SK-N-SH (cell line): Measurements from ENCODE around the gene OAS1. TPM values are rescaled to one million over a fixed set of nuclear protein-coding genes. Genes with fewer than 3 reads are reported as not detected.

Experiments
- CTCF ChIA-PET: fragments of 300-600, 350-600 bp; formaldehyde crosslinking; extraction: SDS; loops from one replicate; lab custom pipeline; 2021; lab: Yijun Ruan, JAX
- POLR2A ChIA-PET: fragments of 350-600 bp; sonication (Branson Sonifier 250); formaldehyde crosslinking; extraction: SDS; loops from one replicate; lab custom pipeline; 2020; ENCODE audit warnings: antibody characterized with exemption, inconsistent platforms; lab: Yijun Ruan, JAX
- DNase-seq: peaks from one replicate; pipeline ENCODE4 v3.0.0; 2012
- H2AFZ ChIP-seq: fragments of 200-600 bp; sonication (generic); 2 replicates; pipeline ENCODE4 v1.8.1; 2016; ENCODE audit warnings: antibody characterized with exemption, mild to moderate bottlenecking, low read depth
- H3F3A ChIP-seq: fragments of 200-600 bp; sonication (generic); replicated peaks from 2 replicates; pipeline ENCODE3; 2016; ENCODE audit warnings: antibody characterized with exemption, mild to moderate bottlenecking; ENCODE audit not compliant: insufficient read depth
- H3K27ac ChIP-seq, 2 experiments: fragments of 200-500 bp in 1 of 2; fragments of 200-600 bp in 1 of 2; sonication (Bioruptor generic) in 1 of 2; sonication (generic), shearing (Covaris generic) in 1 of 2; 2 replicates each; pipeline versions ENCODE4 v1.5.1 to v1.6.1; 2014 to 2016; ENCODE audit warnings: low read depth in 2 of 2, inconsistent platforms in 1 of 2, low read length in 1 of 2, mild to moderate bottlenecking in 1 of 2, mixed read lengths in 1 of 2
- H3K27me3 ChIP-seq: fragments of 200-600 bp; sonication (generic), shearing (Covaris generic); 2 replicates; pipeline ENCODE4 v1.6.1; 2016; ENCODE audit warnings: mixed run types; ENCODE audit not compliant: insufficient read depth
- H3K36me3 ChIP-seq, 2 experiments: fragments of 200-500 bp in 1 of 2; fragments of 200-600 bp in 1 of 2; sonication (Bioruptor generic) in 1 of 2; sonication (generic) in 1 of 2; replicated peaks in 1 of 2; 2 replicates each; pipeline versions ENCODE3 to v1.5.1; 2014 to 2016; ENCODE audit warnings: low read length in 1 of 2, mild to moderate bottlenecking in 1 of 2; ENCODE audit not compliant: insufficient read depth in 2 of 2, control insufficient read depth in 1 of 2
- H3K4me1 ChIP-seq, 2 experiments: fragments of 200-500 bp in 1 of 2; fragments of 200-600 bp in 1 of 2; sonication (Bioruptor generic) in 1 of 2; sonication (generic), shearing (Covaris generic) in 1 of 2; 2 replicates each; pipeline versions ENCODE4 v1.5.1 to v1.6.1; 2014 to 2016; ENCODE audit warnings: low read depth in 1 of 2, low read length in 1 of 2, mixed run types in 1 of 2; ENCODE audit not compliant: insufficient read depth in 2 of 2, control insufficient read depth in 1 of 2
- H3K4me2 ChIP-seq: fragments of 200-600 bp; sonication (generic), shearing (Covaris generic); 2 replicates; pipeline ENCODE4 v1.6.1; 2017; ENCODE audit warnings: mixed run types
- H3K4me3 ChIP-seq, 2 experiments: fragments of 200-500 bp in 1 of 2; fragments of 200-600 bp in 1 of 2; sonication (Bioruptor generic) in 1 of 2; sonication (generic), shearing (Covaris generic) in 1 of 2; 2 replicates each; pipeline versions ENCODE4 v1.5.1 to v1.8.1; 2014 to 2016; ENCODE audit warnings: low read depth in 2 of 2, inconsistent platforms in 1 of 2, low read length in 1 of 2, mild to moderate bottlenecking in 1 of 2, mixed read lengths in 1 of 2, moderate library complexity in 1 of 2
- H3K79me2 ChIP-seq: fragments of 200-600 bp; sonication (generic); 2 replicates; pipeline ENCODE4 v1.8.1; 2017; ENCODE audit warnings: mild to moderate bottlenecking; ENCODE audit not compliant: insufficient read depth
- H3K9ac ChIP-seq: fragments of 200-600 bp; sonication (generic); 2 replicates; pipeline ENCODE4 v1.6.1; 2017; ENCODE audit warnings: mixed run types
- H3K9me2 ChIP-seq: fragments of 200-600 bp; sonication (generic); 2 replicates; pipeline ENCODE4 v1.6.1; 2017; ENCODE audit warnings: mixed run types
- H3K9me3 ChIP-seq: fragments of 200-600 bp; sonication (generic); 2 replicates; pipeline ENCODE4 v1.6.1; 2017; ENCODE audit warnings: mixed run types, mild to moderate bottlenecking, moderate library complexity
- H4K20me1 ChIP-seq: fragments of 200-600 bp; sonication (generic); 2 replicates; pipeline ENCODE4 v1.6.1; 2017; ENCODE audit warnings: mild to moderate bottlenecking, mixed run types; ENCODE audit not compliant: insufficient read depth
- ELF1 ChIP-seq: IDR thresholded peaks from 2 replicates; pipeline ENCODE4 v1.4.0; 2012
- FOXM1 ChIP-seq: IDR thresholded peaks from 2 replicates; pipeline ENCODE4 v1.4.0; 2012; ENCODE audit warnings: low read depth, mild to moderate bottlenecking
- GATA2 ChIP-seq: sonication (generic); formaldehyde crosslinking; IDR thresholded peaks from 2 replicates; pipeline ENCODE4 v1.5.0; 2020; ENCODE audit warnings: mild to moderate bottlenecking, missing genetic modification reagents
- JUND ChIP-seq: IDR thresholded peaks from 2 replicates; pipeline ENCODE4 v1.4.0; 2012
- MXI1 ChIP-seq: IDR thresholded peaks from 2 replicates; pipeline ENCODE4 v1.6.1; 2012; ENCODE audit warnings: mild to moderate bottlenecking, low read depth, low read length, improper control_type of control experiment
- NRF1 ChIP-seq: IDR thresholded peaks from 2 replicates; pipeline ENCODE4 v1.6.1; 2012; ENCODE audit warnings: low read depth, mild to moderate bottlenecking, low read length
- POLR2AphosphoS5 ChIP-seq: IDR thresholded peaks from 2 replicates; pipeline ENCODE4 v1.6.1; 2012; ENCODE audit warnings: low read depth, low read length
- RXRA ChIP-seq: IDR thresholded peaks from 2 replicates; pipeline ENCODE4 v1.4.0; 2012; ENCODE audit warnings: low read depth, mild to moderate bottlenecking, borderline replicate concordance
- SIN3A ChIP-seq: IDR thresholded peaks from 2 replicates; pipeline ENCODE4 v1.6.1; 2012; ENCODE audit warnings: low read depth, mild to moderate bottlenecking, low read length, moderate library complexity, borderline replicate concordance
- TAF1 ChIP-seq: IDR thresholded peaks from 2 replicates; pipeline ENCODE4 v1.6.1; 2012; ENCODE audit warnings: low read depth, mild to moderate bottlenecking, low read length, moderate library complexity, borderline replicate concordance
- TCF12 ChIP-seq: IDR thresholded peaks from 2 replicates; pipeline ENCODE4 v1.4.0; 2012
- YY1 ChIP-seq: IDR thresholded peaks from 2 replicates; pipeline ENCODE4 v1.4.0; 2012; ENCODE audit warnings: low read depth, mild to moderate bottlenecking
- WGBS: methylation state at CpG from one replicate; pipeline ENCODE4 v1.1.6; 2017; ENCODE audit warnings: low lambda C conversion rate; 5-methylcytosine and 5-hydroxymethylcytosine counted together
- polyA plus RNA-seq, 3 experiments: library from polyadenylated mRNA; depleted of rRNA; stranded (reverse); fragments of >200 nt; gene quantifications; 2 replicates each; pipeline ENCODE4 v1.2.3, GENCODE V29; 2012
- TF ChIP-seq, protein P1 (sequence below): IDR thresholded peaks from 2 replicates; pipeline ENCODE4 v1.4.0; 2012; ENCODE audit warnings: low read depth
- TF ChIP-seq, protein P2 (sequence below): fragments of 200-600 bp; sonication (generic); IDR thresholded peaks from 2 replicates; pipeline ENCODE4 v1.6.1; 2017; ENCODE audit warnings: antibody characterized with exemption, mild to moderate bottlenecking, moderate library complexity
- TF ChIP-seq, protein P3 (sequence below): IDR thresholded peaks from 2 replicates; pipeline ENCODE4 v1.4.0; 2012; ENCODE audit warnings: low read depth, borderline replicate concordance

The OAS1 gene
- polyA plus RNA-seq, 1 of the 3 experiments (the other 2 are of a cell fraction): 1.1 TPM

DNA sequence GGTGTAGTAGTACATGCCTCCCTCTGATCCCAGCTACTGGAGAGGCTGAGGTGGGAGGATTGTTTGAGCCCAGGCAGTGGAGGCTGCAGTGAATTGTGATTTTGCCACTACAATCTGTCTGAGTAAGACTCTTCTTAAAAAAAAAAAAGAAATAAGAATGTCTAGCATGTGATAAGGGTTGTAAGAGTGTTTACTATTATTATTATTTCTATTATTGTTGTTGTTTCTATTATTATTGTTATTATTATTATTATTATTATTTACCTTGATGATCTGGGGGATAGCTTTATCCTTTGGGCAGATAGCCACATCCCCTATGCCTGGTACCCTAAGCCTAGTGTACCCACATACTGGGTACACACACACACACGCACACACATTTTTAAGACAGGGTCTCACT, 35.8 kb downstream of the OAS1 start:
- no peak overlapping the region for H2AFZ ChIP-seq
- H3K79me2 ChIP-seq: no peaks in the 10 kb centered on the region
- no peak overlapping the region for H3K27ac ChIP-seq
- DNase-seq: no peak
- H3K4me1 ChIP-seq: peaks cover 0 to 26% of the 10 kb centered on the region in 2 experiments; a peak in 2 of 4 replicates
- no peaks in the 10 kb centered on the region for H3F3A ChIP-seq
- no peaks in the 10 kb centered on the region for H3K27me3 ChIP-seq
- H3K9me3 ChIP-seq: no peaks in the 10 kb centered on the region
- ChIA-PET POLR2A (no interaction called here), CTCF (interaction anchor here (1.1 kb wide), 1 partner anchor 492 kb away, joined by 3 read pairs; no protein-coding TSS in a partner anchor)
- TF ChIP-seq, protein P1, sequence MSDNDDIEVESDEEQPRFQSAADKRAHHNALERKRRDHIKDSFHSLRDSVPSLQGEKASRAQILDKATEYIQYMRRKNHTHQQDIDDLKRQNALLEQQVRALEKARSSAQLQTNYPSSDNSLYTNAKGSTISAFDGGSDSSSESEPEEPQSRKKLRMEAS: no peak
- TF ChIP-seq ELF1 (no peak), SIN3A (no peak), POLR2AphosphoS5 (no peak), TAF1 (no peak), JUND (no peak)
- TF ChIP-seq, protein P2, sequence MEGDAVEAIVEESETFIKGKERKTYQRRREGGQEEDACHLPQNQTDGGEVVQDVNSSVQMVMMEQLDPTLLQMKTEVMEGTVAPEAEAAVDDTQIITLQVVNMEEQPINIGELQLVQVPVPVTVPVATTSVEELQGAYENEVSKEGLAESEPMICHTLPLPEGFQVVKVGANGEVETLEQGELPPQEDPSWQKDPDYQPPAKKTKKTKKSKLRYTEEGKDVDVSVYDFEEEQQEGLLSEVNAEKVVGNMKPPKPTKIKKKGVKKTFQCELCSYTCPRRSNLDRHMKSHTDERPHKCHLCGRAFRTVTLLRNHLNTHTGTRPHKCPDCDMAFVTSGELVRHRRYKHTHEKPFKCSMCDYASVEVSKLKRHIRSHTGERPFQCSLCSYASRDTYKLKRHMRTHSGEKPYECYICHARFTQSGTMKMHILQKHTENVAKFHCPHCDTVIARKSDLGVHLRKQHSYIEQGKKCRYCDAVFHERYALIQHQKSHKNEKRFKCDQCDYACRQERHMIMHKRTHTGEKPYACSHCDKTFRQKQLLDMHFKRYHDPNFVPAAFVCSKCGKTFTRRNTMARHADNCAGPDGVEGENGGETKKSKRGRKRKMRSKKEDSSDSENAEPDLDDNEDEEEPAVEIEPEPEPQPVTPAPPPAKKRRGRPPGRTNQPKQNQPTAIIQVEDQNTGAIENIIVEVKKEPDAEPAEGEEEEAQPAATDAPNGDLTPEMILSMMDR: no peak
- WGBS: 92% methylated on average over 1 of the region's 1 CpG
- no peaks in the 10 kb centered on the region for H3K36me3 ChIP-seq
- H3K4me3 ChIP-seq: no peak overlapping the region
- no peaks in the 10 kb centered on the region for H4K20me1 ChIP-seq
- no peak overlapping the region for H3K4me2 ChIP-seq
- no peak overlapping the region for H3K9ac ChIP-seq
- H3K9me2 ChIP-seq: no peaks in the 10 kb centered on the region

DNA sequence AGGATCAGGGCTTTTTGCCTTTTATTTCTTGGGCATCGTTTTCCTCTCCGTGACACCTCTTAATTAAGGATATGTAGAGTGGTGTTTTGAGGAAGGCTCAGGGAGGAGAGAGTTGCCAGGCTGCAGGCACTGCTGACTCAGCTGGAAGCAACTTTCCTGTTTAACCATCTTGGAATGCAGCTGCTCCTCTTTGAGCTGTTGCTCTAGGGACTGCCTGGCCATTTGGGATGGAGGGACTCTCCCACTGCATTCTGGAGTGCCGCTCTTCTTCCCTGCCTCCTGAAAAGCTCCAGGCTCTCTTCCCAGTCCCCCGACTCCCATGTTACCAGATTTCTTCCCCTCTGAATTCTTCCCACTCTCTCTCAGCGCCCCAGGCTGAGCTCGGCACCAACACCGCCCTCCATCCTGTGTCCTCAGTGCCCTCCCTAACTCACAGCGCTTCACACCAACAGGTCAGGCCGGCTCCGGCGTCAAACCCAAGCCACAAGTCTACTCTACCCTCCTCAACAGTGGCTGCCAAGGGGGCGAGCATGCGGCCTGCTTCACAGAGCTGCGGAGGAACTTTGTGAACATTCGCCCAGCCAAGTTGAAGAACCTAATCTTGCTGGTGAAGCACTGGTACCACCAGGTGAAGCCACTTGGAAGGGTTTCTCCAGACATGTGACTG, 37.4 kb downstream of the OAS1 start:
- ChIA-PET POLR2A (no interaction called here), CTCF (interaction anchor here (0.6 kb wide), 1 partner anchor 102 kb away, joined by 3 read pairs; no protein-coding TSS in a partner anchor)
- Histone ChIP-seq H4K20me1 (no peaks in the 10 kb centered on the region), H3K9ac (no peak overlapping the region), H3F3A (no peaks in the 10 kb centered on the region), H3K4me3 (no peak overlapping the region), H3K4me2 (no peak overlapping the region), H3K4me1 (peaks cover 0 to 23% of the 10 kb centered on the region in 2 experiments; a peak in 1 of 4 replicates), H3K36me3 (no peaks in the 10 kb centered on the region), H3K9me2 (no peaks in the 10 kb centered on the region), H3K9me3 (no peaks in the 10 kb centered on the region), H3K79me2 (no peaks in the 10 kb centered on the region), H3K27ac (no peak overlapping the region), H3K27me3 (no peaks in the 10 kb centered on the region), H2AFZ (no peak overlapping the region)
- no peak for DNase-seq
- TF ChIP-seq SIN3A: no peak
- no peak for TF ChIP-seq TAF1
- no peak for TF ChIP-seq GATA2
- TF ChIP-seq POLR2AphosphoS5: no peak
- TF ChIP-seq JUND: no peak
- no peak for TF ChIP-seq NRF1
- no peak for TF ChIP-seq RXRA
- no peak for TF ChIP-seq YY1
- no peak for TF ChIP-seq MXI1
- TF ChIP-seq TCF12: no peak
- TF ChIP-seq, protein P3, sequence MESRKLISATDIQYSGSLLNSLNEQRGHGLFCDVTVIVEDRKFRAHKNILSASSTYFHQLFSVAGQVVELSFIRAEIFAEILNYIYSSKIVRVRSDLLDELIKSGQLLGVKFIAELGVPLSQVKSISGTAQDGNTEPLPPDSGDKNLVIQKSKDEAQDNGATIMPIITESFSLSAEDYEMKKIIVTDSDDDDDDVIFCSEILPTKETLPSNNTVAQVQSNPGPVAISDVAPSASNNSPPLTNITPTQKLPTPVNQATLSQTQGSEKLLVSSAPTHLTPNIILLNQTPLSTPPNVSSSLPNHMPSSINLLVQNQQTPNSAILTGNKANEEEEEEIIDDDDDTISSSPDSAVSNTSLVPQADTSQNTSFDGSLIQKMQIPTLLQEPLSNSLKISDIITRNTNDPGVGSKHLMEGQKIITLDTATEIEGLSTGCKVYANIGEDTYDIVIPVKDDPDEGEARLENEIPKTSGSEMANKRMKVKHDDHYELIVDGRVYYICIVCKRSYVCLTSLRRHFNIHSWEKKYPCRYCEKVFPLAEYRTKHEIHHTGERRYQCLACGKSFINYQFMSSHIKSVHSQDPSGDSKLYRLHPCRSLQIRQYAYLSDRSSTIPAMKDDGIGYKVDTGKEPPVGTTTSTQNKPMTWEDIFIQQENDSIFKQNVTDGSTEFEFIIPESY: no peak
- TF ChIP-seq FOXM1: no peak
- 93% methylated on average over 15 of the region's 15 CpGs for WGBS
